BLaER1 treated with 17β-estradiol and CSF1 and Interleukin-3, amounts not matched to agents 10 nM and 100 nM (cell line): ENCODE results near the gene AGAP1.
"Not testable (repeated sequence)": the region's sequence is repeated elsewhere in the genome, so short reads cannot be mapped to it uniquely, and the experiment has no call there.

ENCODE experiments used
- H3K27ac ChIP-seq, 11 experiments: shearing (Covaris generic); formaldehyde crosslinking; 2 replicates each; pipeline ENCODE4 v1.8.1; 2022
- H3K27me3 ChIP-seq, 11 experiments: shearing (Covaris generic); formaldehyde crosslinking; 2 replicates each; pipeline ENCODE4 v1.8.1; 2022
- H3K36me3 ChIP-seq, 11 experiments: shearing (Covaris generic); formaldehyde crosslinking; 2 replicates each; pipeline ENCODE4 v1.8.1; 2022
- H3K4me1 ChIP-seq, 10 experiments: shearing (Covaris generic); formaldehyde crosslinking; 2 replicates each; pipeline ENCODE4 v1.8.1; 2022
- H3K4me2 ChIP-seq, 11 experiments: shearing (Covaris generic); formaldehyde crosslinking; 2 replicates each; pipeline ENCODE4 v1.8.1; 2022
- H3K4me3 ChIP-seq, 10 experiments: shearing (Covaris generic); formaldehyde crosslinking; 2 replicates each; pipeline ENCODE4 v1.8.1; 2022
- H3K9ac ChIP-seq, 11 experiments: shearing (Covaris generic); formaldehyde crosslinking; 2 replicates each; pipeline ENCODE4 v1.8.1; 2022
- H3K9me3 ChIP-seq, 11 experiments: shearing (Covaris generic); formaldehyde crosslinking; replicated peaks in 1 of 11; 2 replicates each; pipeline ENCODE4 v1.8.1; 2022
- H4K20me1 ChIP-seq, 11 experiments: shearing (Covaris generic); formaldehyde crosslinking; 2 replicates each; pipeline ENCODE4 v1.8.1; 2022
- Cebpa-rat ChIP-seq, 11 experiments: shearing (Covaris generic); IDR thresholded peaks; 2 replicates each; pipeline ENCODE4 v1.8.1; 2022

AGAP1 gene

DNA sequence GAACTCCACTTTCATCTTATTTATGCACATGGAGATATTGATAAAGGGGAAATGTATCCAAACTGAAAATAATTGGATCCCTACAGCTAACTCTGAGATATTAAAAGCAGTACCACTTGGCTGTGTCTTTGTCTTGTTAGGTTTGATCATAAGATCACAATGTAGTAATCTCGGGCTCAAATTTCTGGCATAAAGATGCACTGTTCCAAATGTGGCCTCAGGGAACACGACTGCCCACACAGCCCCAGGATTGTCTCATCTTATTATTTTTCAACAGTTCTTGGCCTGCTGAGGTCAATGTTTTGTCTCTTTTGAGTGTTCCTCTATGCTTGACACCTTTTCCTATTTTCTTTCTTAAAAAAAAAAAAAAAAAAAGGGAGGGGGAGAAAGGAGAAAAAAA is 560.3 kb downstream of the AGAP1 start:
- H3K4me3 ChIP-seq: no peak overlapping the region
- no peak for TF ChIP-seq Cebpa-rat (IDR thresholded peaks at IDR 0.05)

DNA sequence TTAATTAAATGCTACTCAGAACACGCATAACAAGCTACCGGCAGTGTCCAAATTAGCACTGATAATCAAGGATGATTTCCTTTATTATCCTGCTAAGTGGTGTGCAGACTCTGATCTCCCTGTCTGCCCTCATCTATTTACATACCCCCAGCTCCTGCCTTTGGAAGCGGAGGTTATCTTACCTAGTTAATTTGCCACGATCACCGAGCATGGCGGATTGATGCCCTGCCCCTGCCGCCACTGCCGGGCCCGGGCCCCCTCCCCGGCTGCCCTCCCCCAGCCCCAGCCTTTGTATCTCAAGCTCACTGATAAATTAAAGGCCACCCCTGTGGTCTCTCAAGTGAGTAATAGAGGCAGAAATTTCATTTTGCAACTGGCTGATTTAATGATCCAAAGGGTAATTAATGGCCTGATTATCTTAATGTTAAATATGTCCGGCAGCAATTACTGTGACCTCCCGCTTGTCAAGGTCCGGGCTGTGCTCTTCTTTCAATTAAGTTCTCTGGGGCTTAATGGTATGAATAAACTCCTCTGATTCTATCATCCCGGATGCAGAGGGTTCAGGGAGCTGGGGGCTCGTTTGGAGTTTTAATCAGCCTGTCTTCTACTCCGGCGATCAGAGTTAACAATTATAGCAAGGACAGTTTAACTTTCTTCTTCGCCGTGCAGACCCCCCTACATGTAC is 560.9 kb downstream of the AGAP1 start:
- H3K4me2 ChIP-seq: no peak overlapping the region
- H3K4me3 ChIP-seq: no peak overlapping the region
- TF ChIP-seq Cebpa-rat (IDR thresholded peaks at IDR 0.05): no peak
- H3K9me3 ChIP-seq: peaks cover 16 to 26% (median 23%) of the 10 kb centered on the region in 11 experiments
- H3K9ac ChIP-seq: no peak overlapping the region
- peaks cover 0 to 9% (median 3%) of the 10 kb centered on the region in 10 experiments; a peak in 15 of 20 replicates for H3K4me1 ChIP-seq
- no peaks in the 10 kb centered on the region; a peak in 1 of 22 replicates for H4K20me1 ChIP-seq
- no peaks in the 10 kb centered on the region for H3K27me3 ChIP-seq
- no peak overlapping the region for H3K27ac ChIP-seq
- peaks cover 14 to 69% (median 46%) of the 10 kb centered on the region in 11 experiments; a peak in 20 of 22 replicates for H3K36me3 ChIP-seq

More for the DNA sequence above, 560.3 kb downstream of the AGAP1 start:
- no peak overlapping the region for H3K9ac ChIP-seq
- H3K27me3 ChIP-seq: no peaks in the 10 kb centered on the region
- H3K4me2 ChIP-seq: no peak overlapping the region
- peaks cover 14 to 72% (median 47%) of the 10 kb centered on the region in 11 experiments; a peak in 20 of 22 replicates for H3K36me3 ChIP-seq
- H3K9me3 ChIP-seq: peaks cover 16 to 26% (median 23%) of the 10 kb centered on the region in 11 experiments
- H3K27ac ChIP-seq: no peak overlapping the region
- H3K4me1 ChIP-seq: peaks cover 0 to 15% (median 9%) of the 10 kb centered on the region in 10 experiments; a peak in 15 of 20 replicates
- H4K20me1 ChIP-seq: no peaks in the 10 kb centered on the region; a peak in 1 of 22 replicates

DNA sequence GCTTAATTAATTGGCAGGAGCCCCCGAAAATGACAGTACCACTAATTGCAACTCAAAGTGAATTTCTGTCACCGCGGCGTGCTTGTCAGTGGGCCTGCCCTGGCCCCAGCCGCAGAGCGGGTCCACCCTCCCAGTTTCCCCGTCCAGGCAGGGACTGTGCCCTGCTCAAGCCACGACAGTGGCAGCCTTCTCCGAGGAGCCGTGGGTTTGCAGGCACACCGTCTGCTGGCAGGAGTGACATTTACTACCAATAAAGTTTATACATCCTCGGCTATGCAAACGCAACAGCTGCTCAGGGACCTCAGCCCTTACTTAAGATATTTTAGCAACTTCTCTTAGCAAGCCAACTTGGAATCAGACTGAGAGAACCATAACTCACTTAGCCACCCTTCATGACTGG is 561.6 kb downstream of the AGAP1 start:
- peaks cover 16 to 26% (median 23%) of the 10 kb centered on the region in 11 experiments for H3K9me3 ChIP-seq
- H3K36me3 ChIP-seq: peaks cover 14 to 74% (median 46%) of the 10 kb centered on the region in 11 experiments; a peak in 20 of 22 replicates
- no peak overlapping the region for H3K27ac ChIP-seq
- H3K27me3 ChIP-seq: no peaks in the 10 kb centered on the region
- H3K4me2 ChIP-seq: no peak overlapping the region
- H3K9ac ChIP-seq: no peak overlapping the region
- H3K4me3 ChIP-seq: no peak overlapping the region
- no peaks in the 10 kb centered on the region; a peak in 1 of 22 replicates for H4K20me1 ChIP-seq
- peaks cover 0 to 4% (median 0%) of the 10 kb centered on the region in 10 experiments; a peak in 2 of 20 replicates for H3K4me1 ChIP-seq
- no peak for TF ChIP-seq Cebpa-rat (IDR thresholded peaks at IDR 0.05)

DNA sequence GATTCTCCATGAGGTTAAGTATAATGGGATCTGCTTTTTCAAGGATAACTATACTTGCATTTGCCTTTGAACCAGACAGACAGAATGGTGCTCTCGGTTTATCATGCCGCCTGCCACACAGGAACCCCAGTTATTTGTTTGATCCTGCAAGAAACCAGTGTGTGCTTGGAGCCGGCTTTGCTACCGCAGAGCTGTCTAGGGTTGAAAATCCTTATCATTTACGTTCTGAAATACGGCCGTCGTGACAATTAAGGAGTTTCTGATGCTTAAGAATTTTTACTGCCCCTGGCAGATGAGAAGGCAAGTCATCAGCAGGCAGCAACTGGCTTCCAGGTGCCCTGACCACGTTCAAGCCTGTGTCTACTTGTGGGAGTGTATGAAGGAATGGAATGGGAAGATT is 562.3 kb downstream of the AGAP1 start:
- no peaks in the 10 kb centered on the region; a peak in 1 of 22 replicates for H4K20me1 ChIP-seq
- peaks cover 0 to 4% (median 0%) of the 10 kb centered on the region in 10 experiments; a peak in 2 of 20 replicates for H3K4me1 ChIP-seq
- peaks cover 14 to 77% (median 43%) of the 10 kb centered on the region in 11 experiments; a peak in 20 of 22 replicates for H3K36me3 ChIP-seq
- no peak overlapping the region for H3K9ac ChIP-seq
- no peaks in the 10 kb centered on the region for H3K27me3 ChIP-seq
- no peak for TF ChIP-seq Cebpa-rat (IDR thresholded peaks at IDR 0.05)
- no peak overlapping the region for H3K4me3 ChIP-seq
- H3K4me2 ChIP-seq: no peak overlapping the region
- H3K9me3 ChIP-seq: peaks cover 16 to 26% (median 23%) of the 10 kb centered on the region in 11 experiments
- no peak overlapping the region for H3K27ac ChIP-seq

DNA sequence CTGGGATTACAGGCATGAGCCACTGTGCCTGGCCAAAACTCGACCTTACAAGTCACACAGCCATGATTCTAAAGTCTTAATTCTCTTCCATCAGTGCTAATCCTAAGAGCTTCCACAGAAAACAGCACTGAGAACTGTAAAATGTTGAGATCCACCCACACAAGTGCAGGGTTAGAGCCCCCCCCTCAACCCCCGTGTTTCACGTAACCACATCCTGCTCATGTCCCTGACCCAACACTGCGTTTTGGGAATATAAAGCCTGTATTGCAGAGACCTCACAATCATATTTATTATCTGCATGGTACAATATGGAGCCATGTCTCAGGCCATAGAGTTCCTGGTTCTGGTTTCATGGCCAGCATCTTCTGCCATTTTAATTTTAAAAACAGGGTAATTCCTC is 563.5 kb downstream of the AGAP1 start:
- Histone ChIP-seq H4K20me1 (no peaks in the 10 kb centered on the region; a peak in 1 of 22 replicates), H3K9me3 (peaks cover 16 to 26% (median 23%) of the 10 kb centered on the region in 11 experiments), H3K4me3 (no peak overlapping the region), H3K9ac (no peak overlapping the region), H3K4me1 (peaks cover 0 to 4% (median 0%) of the 10 kb centered on the region in 10 experiments; a peak in 2 of 20 replicates), H3K27me3 (no peaks in the 10 kb centered on the region), H3K4me2 (no peak overlapping the region; a peak in 3 of 22 replicates), H3K27ac (no peak overlapping the region), H3K36me3 (peaks cover 14 to 74% (median 36%) of the 10 kb centered on the region in 11 experiments; a peak in 20 of 22 replicates)
- TF ChIP-seq Cebpa-rat (IDR thresholded peaks at IDR 0.05): no peak

DNA sequence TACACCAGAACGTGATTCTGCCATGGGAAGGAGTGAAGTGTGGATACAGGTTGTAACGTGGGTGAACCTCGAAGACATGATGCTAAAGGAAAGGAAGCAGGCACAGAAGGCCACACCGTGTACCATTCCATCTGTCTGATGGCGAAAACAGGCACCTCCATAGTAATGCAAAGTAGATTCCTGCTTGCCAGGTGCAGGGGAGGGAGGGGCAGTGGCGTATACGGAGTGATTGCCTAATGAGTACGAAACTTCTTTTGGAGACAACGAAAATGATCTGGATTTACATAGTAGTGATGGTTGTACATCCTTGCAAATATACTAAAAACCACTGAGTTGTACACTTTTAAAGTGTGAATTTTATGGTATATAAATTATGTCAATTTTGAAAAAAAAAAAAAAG is 567.7 kb downstream of the AGAP1 start:
- no peak overlapping the region for H3K9ac ChIP-seq
- no peak overlapping the region for H3K27ac ChIP-seq
- TF ChIP-seq Cebpa-rat (IDR thresholded peaks at IDR 0.05): no peak
- no peaks in the 10 kb centered on the region for H3K27me3 ChIP-seq
- no peak overlapping the region for H3K4me3 ChIP-seq
- H3K4me2 ChIP-seq: no peak overlapping the region
- H3K36me3 ChIP-seq: peaks cover 15 to 79% (median 29%) of the 10 kb centered on the region in 11 experiments; a peak in 20 of 22 replicates
- peaks cover 0 to 4% (median 0%) of the 10 kb centered on the region in 10 experiments; a peak in 2 of 20 replicates for H3K4me1 ChIP-seq
- H3K9me3 ChIP-seq: peaks cover 16 to 24% (median 21%) of the 10 kb centered on the region in 11 experiments
- no peaks in the 10 kb centered on the region; a peak in 1 of 22 replicates for H4K20me1 ChIP-seq

DNA sequence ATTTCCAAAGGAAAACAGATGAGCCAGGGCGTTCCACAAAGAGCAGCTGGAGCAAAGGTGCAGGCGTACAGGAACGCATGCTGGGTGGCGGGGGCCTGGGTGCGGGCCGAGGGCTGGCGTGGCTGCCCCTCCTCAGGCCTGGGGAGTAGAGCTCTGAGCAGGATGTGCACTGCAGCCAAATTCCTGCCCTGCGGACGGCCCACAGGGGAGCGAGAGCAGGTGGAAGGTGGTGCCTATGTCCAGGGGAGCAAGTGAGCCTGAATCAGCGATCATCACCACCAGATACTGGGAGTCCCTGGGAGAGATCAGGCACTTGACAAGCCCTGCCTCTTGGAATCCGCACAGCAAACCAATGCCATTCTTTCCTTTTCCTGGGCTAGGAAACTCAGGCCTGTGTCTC is 568.1 kb downstream of the AGAP1 start:
- H3K9ac ChIP-seq: no peak overlapping the region
- H3K27me3 ChIP-seq: no peaks in the 10 kb centered on the region
- no peak overlapping the region for H3K4me3 ChIP-seq
- peaks cover 0 to 4% (median 0%) of the 10 kb centered on the region in 10 experiments; a peak in 2 of 20 replicates for H3K4me1 ChIP-seq
- no peak for TF ChIP-seq Cebpa-rat (IDR thresholded peaks at IDR 0.05)
- no peak overlapping the region for H3K27ac ChIP-seq
- H3K4me2 ChIP-seq: no peak overlapping the region
- peaks cover 12 to 79% (median 26%) of the 10 kb centered on the region in 11 experiments; a peak in 20 of 22 replicates for H3K36me3 ChIP-seq
- no peaks in the 10 kb centered on the region; a peak in 1 of 22 replicates for H4K20me1 ChIP-seq
- peaks cover 16 to 20% (median 19%) of the 10 kb centered on the region in 11 experiments for H3K9me3 ChIP-seq

DNA sequence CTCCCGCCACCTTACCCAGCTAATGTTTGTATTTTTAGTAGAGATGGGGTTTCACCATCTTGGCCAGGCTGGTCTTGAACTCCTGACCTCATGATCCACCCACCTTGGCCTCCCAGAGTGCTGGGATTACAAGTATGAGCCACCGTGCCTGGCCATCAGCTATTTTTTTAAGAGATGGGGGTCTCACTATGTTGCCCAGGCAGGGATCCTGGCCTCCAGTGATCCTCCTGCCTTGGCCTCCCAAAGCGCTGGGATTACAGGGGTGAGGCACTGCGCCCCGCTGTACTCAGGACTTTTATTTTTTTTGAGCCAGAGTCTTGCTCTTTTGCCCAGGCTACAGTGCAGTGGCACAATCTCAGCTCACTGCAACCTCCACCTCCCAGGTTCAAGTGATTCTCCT is 569.0 kb downstream of the AGAP1 start:
- Histone ChIP-seq H3K9me3 (peaks cover 9 to 12% (median 11%) of the 10 kb centered on the region in 11 experiments), H3K36me3 (peaks cover 11 to 79% (median 23%) of the 10 kb centered on the region in 11 experiments; a peak in 20 of 22 replicates)
- not testable (repeated sequence) for H3K27me3 ChIP-seq, H3K27ac ChIP-seq, H3K9ac ChIP-seq, H4K20me1 ChIP-seq, H3K4me3 ChIP-seq, H3K4me1 ChIP-seq, H3K4me2 ChIP-seq

DNA sequence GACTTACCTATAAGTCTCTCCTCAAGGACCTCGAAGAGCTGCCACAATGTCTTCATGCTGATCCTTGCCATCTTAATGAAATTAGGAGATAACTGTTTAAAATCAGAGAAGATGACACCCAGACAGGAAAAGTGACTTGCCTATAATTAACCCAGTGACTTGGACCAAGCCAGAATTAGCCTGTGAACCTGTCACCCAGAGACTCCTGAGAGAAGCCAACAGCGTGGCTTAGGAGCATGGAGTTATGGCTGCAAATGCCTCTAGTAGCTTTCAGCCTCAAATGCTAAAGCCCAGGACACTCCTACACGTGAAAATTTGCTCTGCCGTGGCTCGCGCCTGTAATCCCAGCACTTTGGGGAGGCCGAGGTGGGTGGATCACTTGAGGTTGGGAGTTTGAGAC is 570.2 kb downstream of the AGAP1 start:
- no peak overlapping the region for H3K4me3 ChIP-seq
- H3K36me3 ChIP-seq: peaks cover 0 to 72% (median 16%) of the 10 kb centered on the region in 11 experiments; a peak in 16 of 22 replicates
- H3K9ac ChIP-seq: no peak overlapping the region

More for the DNA sequence above, 570.2 kb downstream of the AGAP1 start:
- Histone ChIP-seq H3K4me2 (no peak overlapping the region), H3K4me1 (no peaks in the 10 kb centered on the region), H3K27ac (no peak overlapping the region), H4K20me1 (no peaks in the 10 kb centered on the region; a peak in 1 of 22 replicates), H3K9me3 (peaks cover 0 to under 1% (median 0%) of the 10 kb centered on the region in 11 experiments; a peak in 2 of 22 replicates), H3K27me3 (no peaks in the 10 kb centered on the region)
- TF ChIP-seq Cebpa-rat (IDR thresholded peaks at IDR 0.05): no peak
